SU-DHL-6 (cell line): ENCODE data around the gene TREX2.

Source experiments
- CTCF ChIP-seq: fragments of 200-600 bp; sonication (generic); IDR thresholded peaks from one replicate; pipeline ENCODE4 v1.5.1; 2017; ENCODE audit warnings: antibody characterized with exemption, mild to moderate bottlenecking, low read length, moderate library complexity; ENCODE audit not compliant: insufficient read depth, poor library complexity, severe bottlenecking
- EZH2phosphoT487 ChIP-seq: fragments of 200-600 bp; sonication (generic), shearing (Covaris generic); conservative IDR thresholded peaks from 2 replicates; pipeline ENCODE4 v1.6.1; 2018; ENCODE audit warnings: mild to moderate bottlenecking, antibody characterized with exemption, low read length, moderate library complexity, mixed read lengths

DNA sequence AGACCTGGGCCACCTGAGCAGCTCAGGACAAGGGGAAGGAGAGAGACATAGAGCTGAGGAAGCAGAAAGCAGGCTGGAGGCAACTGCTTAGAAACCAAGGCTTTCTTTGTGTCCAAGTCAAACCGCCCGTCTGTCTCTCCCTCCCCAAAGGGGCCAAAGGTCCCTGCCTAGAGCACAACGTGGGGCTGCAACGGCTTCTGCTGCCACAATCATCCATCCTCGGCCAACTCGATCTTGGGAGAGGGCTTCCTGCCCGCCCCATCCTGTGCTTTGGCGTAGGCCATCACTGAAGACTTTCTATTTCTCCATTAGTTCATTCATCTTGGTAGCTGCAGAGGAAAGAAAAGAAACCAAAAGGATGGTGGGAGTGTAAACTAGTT, 1.7 kb upstream of the TREX2 start:
- no peak for TF ChIP-seq CTCF
- no peak for TF ChIP-seq EZH2phosphoT487
